Duodenal mucosa (tissue), 2 donors: ENCODE data around the gene PIK3C2G.

Experiments used
- H3K27ac ChIP-seq: one replicate; pipeline ENCODE4 v1.7.0; 2013; ENCODE audit warnings: low read depth, low read length
- H3K27me3 ChIP-seq, 2 donors: one replicate each; pipeline ENCODE4 v1.7.0; 2013; ENCODE audit warnings: low read length in 2 of 2, control low read depth in 1 of 2; ENCODE audit not compliant: insufficient read depth in 2 of 2, control insufficient read depth in 1 of 2
- H3K36me3 ChIP-seq, 2 donors: one replicate each; pipeline ENCODE4 v1.7.0; 2013; ENCODE audit warnings: low read length in 2 of 2, control low read depth in 1 of 2; ENCODE audit not compliant: insufficient read depth in 2 of 2, control insufficient read depth in 1 of 2
- H3K4me1 ChIP-seq, 2 donors: one replicate each; pipeline ENCODE4 v1.7.0; 2013; ENCODE audit warnings: low read length in 2 of 2, control low read depth in 1 of 2; ENCODE audit not compliant: insufficient read depth in 2 of 2, control insufficient read depth in 1 of 2
- H3K4me3 ChIP-seq, 2 donors: one replicate each; pipeline ENCODE4 v1.7.0; 2013; ENCODE audit warnings: low read length in 2 of 2, low read depth in 1 of 2
- H3K9ac ChIP-seq, 2 donors: one replicate each; pipeline ENCODE4 v1.7.0; 2013; ENCODE audit warnings: low read length in 2 of 2, low read depth in 1 of 2
- H3K9me3 ChIP-seq, 2 donors: one replicate each; pipeline ENCODE4 v1.7.0; 2013; ENCODE audit warnings: low read length in 2 of 2, control low read depth in 1 of 2; ENCODE audit not compliant: control insufficient read depth in 1 of 2

Gene PIK3C2G

GRCh38 chr12:18296201-18296908 lies 35.0 kb downstream of the PIK3C2G start:
- H3K27me3 ChIP-seq: no peaks in the 10 kb centered on the region
- no peaks in the 10 kb centered on the region for H3K4me1 ChIP-seq
- H3K9me3 ChIP-seq: peaks cover 0 to 3% of the 10 kb centered on the region in 2 donors
- H3K4me3 ChIP-seq: peak overlapping the region; percentile 53 to 65
- H3K27ac ChIP-seq: no peak overlapping the region
- no peaks in the 10 kb centered on the region for H3K36me3 ChIP-seq
- H3K9ac ChIP-seq: peak overlapping the region in 1 of 2 donors; percentile 31

- H3K4me1 ChIP-seq: no peaks in the 10 kb centered on the region
- H3K36me3 ChIP-seq: no peaks in the 10 kb centered on the region
- H3K27ac ChIP-seq: no peak overlapping the region
- peak overlapping the region; percentile 53 to 65 for H3K4me3 ChIP-seq
- H3K27me3 ChIP-seq: no peaks in the 10 kb centered on the region
- peaks cover 0 to 3% of the 10 kb centered on the region in 2 donors for H3K9me3 ChIP-seq
- peak overlapping the region in 1 of 2 donors; percentile 31 for H3K9ac ChIP-seq
Measured at GRCh38 chr12:18296909-18297280, 35.6 kb downstream of the PIK3C2G start.

GRCh38 chr12:18297902-18298301 lies 36.6 kb downstream of the PIK3C2G start:
- H3K4me1 ChIP-seq: no peaks in the 10 kb centered on the region
- no peak overlapping the region for H3K9ac ChIP-seq
- no peaks in the 10 kb centered on the region for H3K27me3 ChIP-seq
- no peak overlapping the region for H3K4me3 ChIP-seq
- peaks cover 0 to 3% of the 10 kb centered on the region in 2 donors for H3K9me3 ChIP-seq
- H3K36me3 ChIP-seq: no peaks in the 10 kb centered on the region
- H3K27ac ChIP-seq: no peak overlapping the region

GRCh38 chr12:18302809-18303430 lies 41.6 kb downstream of the PIK3C2G start:
- H3K9ac ChIP-seq: no peak overlapping the region
- H3K9me3 ChIP-seq: peaks cover 0 to 3% of the 10 kb centered on the region in 2 donors
- no peaks in the 10 kb centered on the region for H3K27me3 ChIP-seq
- no peaks in the 10 kb centered on the region for H3K36me3 ChIP-seq
- no peak overlapping the region for H3K27ac ChIP-seq
- no peak overlapping the region for H3K4me3 ChIP-seq
- H3K4me1 ChIP-seq: no peaks in the 10 kb centered on the region

- Histone ChIP-seq H3K9ac (no peak overlapping the region), H3K36me3 (no peaks in the 10 kb centered on the region), H3K27me3 (no peaks in the 10 kb centered on the region), H3K27ac (no peak overlapping the region), H3K4me3 (no peak overlapping the region), H3K9me3 (peaks cover 0 to 3% of the 10 kb centered on the region in 2 donors), H3K4me1 (no peaks in the 10 kb centered on the region)
Measured at GRCh38 chr12:18304609-18305008, 43.3 kb downstream of the PIK3C2G start.

GRCh38 chr12:18306311-18306710 lies 45.0 kb downstream of the PIK3C2G start:
- Histone ChIP-seq H3K9ac (no peak overlapping the region), H3K4me3 (no peak overlapping the region), H3K27me3 (no peaks in the 10 kb centered on the region), H3K4me1 (no peaks in the 10 kb centered on the region), H3K27ac (no peak overlapping the region), H3K36me3 (no peaks in the 10 kb centered on the region), H3K9me3 (no peaks in the 10 kb centered on the region)

GRCh38 chr12:18313306-18313705 lies 52.0 kb downstream of the PIK3C2G start:
- Histone ChIP-seq H3K27ac (no peak overlapping the region), H3K9me3 (no peaks in the 10 kb centered on the region), H3K9ac (no peak overlapping the region), H3K27me3 (no peaks in the 10 kb centered on the region), H3K4me1 (no peaks in the 10 kb centered on the region), H3K36me3 (no peaks in the 10 kb centered on the region), H3K4me3 (no peak overlapping the region)

- no peaks in the 10 kb centered on the region for H3K27me3 ChIP-seq
- H3K27ac ChIP-seq: no peak overlapping the region
- no peaks in the 10 kb centered on the region for H3K36me3 ChIP-seq
Measured at GRCh38 chr12:18320036-18320617, 58.8 kb downstream of the PIK3C2G start.

GRCh38 chr12:18320976-18321375 lies 59.7 kb downstream of the PIK3C2G start:
- no peak overlapping the region for H3K27ac ChIP-seq
- peaks cover 0 to 16% of the 10 kb centered on the region in 2 donors for H3K4me1 ChIP-seq
- no peak overlapping the region for H3K9ac ChIP-seq
- H3K36me3 ChIP-seq: no peaks in the 10 kb centered on the region
- H3K27me3 ChIP-seq: no peaks in the 10 kb centered on the region
- H3K9me3 ChIP-seq: no peaks in the 10 kb centered on the region
- H3K4me3 ChIP-seq: no peak overlapping the region

More at GRCh38 chr12:18320036-18320617, 58.8 kb downstream of the PIK3C2G start:
- H3K4me3 ChIP-seq: no peak overlapping the region
- H3K9ac ChIP-seq: no peak overlapping the region
- peaks cover 0 to 16% of the 10 kb centered on the region in 2 donors for H3K4me1 ChIP-seq
- no peaks in the 10 kb centered on the region for H3K9me3 ChIP-seq

- Histone ChIP-seq H3K9ac (no peak overlapping the region), H3K4me3 (no peak overlapping the region), H3K27ac (no peak overlapping the region), H3K4me1 (peaks cover 0 to 16% of the 10 kb centered on the region in 2 donors), H3K36me3 (no peaks in the 10 kb centered on the region), H3K27me3 (no peaks in the 10 kb centered on the region), H3K9me3 (no peaks in the 10 kb centered on the region)
Measured at GRCh38 chr12:18323159-18323558, 61.8 kb downstream of the PIK3C2G start.
